CD4-positive, alpha-beta memory T cell (primary cell): ENCODE results near the gene BLTP2. TPM values are rescaled to one million over a fixed set of nuclear protein-coding genes. Genes with fewer than 3 reads are reported as not detected.
A peak's percentile ranks its signal among the peaks of the same experiment; 100 is the strongest.

Experiments
- CTCF ChIA-PET: fragments of 350-600 bp; sonication (Branson Sonifier 250); formaldehyde crosslinking; loops from one replicate; lab custom pipeline; 2021; ENCODE audit warnings: inconsistent platforms; ENCODE audit not compliant: partially characterized antibody; lab: Charles Lee
- POLR2A ChIA-PET: fragments of 350-600 bp; sonication (Branson Sonifier 250); formaldehyde crosslinking; loops from one replicate; lab custom pipeline; 2021; ENCODE audit not compliant: partially characterized antibody; lab: Charles Lee
- DNase-seq, 5 donors: peaks; one replicate each; pipeline versions ENCODE4 v3.0.0 to v3.0.0-alpha.2; 2020 to 2022; ENCODE audit warnings: mixed read lengths in 1 of 5
- H3K27ac ChIP-seq: one replicate; pipeline ENCODE4 v1.7.0; 2013; ENCODE audit warnings: low read depth, low read length
- H3K27me3 ChIP-seq: 2 replicates; pipeline ENCODE4 v1.7.0; 2013; ENCODE audit warnings: mild to moderate bottlenecking, low read length, moderate library complexity; ENCODE audit not compliant: insufficient read depth
- H3K36me3 ChIP-seq: 2 replicates; pipeline ENCODE4 v1.7.0; 2013; ENCODE audit warnings: mild to moderate bottlenecking, low read length, moderate library complexity; ENCODE audit not compliant: insufficient read depth
- H3K4me1 ChIP-seq: 2 replicates; pipeline ENCODE4 v1.7.0; 2013; ENCODE audit warnings: mild to moderate bottlenecking, low read length, moderate library complexity; ENCODE audit not compliant: insufficient read depth
- H3K4me3 ChIP-seq, 2 donors: one replicate each; pipeline ENCODE4 v1.7.0; 2013; ENCODE audit warnings: low read length in 2 of 2, mild to moderate bottlenecking in 1 of 2
- H3K9me3 ChIP-seq, 2 donors: one replicate each; pipeline ENCODE4 v1.7.0; 2013; ENCODE audit warnings: low read length in 2 of 2, control low read depth in 1 of 2; ENCODE audit not compliant: control insufficient read depth in 1 of 2
- H3K27ac Mint-ChIP-seq, 7 donors: one replicate each; pipeline ENCODE4 v1.8.0; 2020 to 2021; ENCODE audit warnings: mixed read lengths in 7 of 7, mild to moderate bottlenecking in 6 of 7, inconsistent platforms in 3 of 7, moderate library complexity in 3 of 7
- H3K27me3 Mint-ChIP-seq, 2 donors: one replicate each; pipeline ENCODE4 v1.8.0; 2020 to 2021; ENCODE audit warnings: mixed read lengths in 2 of 2
- H3K36me3 Mint-ChIP-seq, 2 donors: one replicate each; pipeline ENCODE4 v1.8.0; 2020 to 2021; ENCODE audit warnings: mixed read lengths in 2 of 2, inconsistent platforms in 1 of 2, mild to moderate bottlenecking in 1 of 2
- H3K4me1 Mint-ChIP-seq, 4 donors: one replicate each; pipeline ENCODE4 v1.8.0; 2020 to 2021; ENCODE audit warnings: mixed read lengths in 4 of 4, mild to moderate bottlenecking in 1 of 4
- H3K4me3 Mint-ChIP-seq, 8 donors: one replicate each; pipeline ENCODE4 v1.8.0; 2020 to 2021; ENCODE audit warnings: mixed read lengths in 8 of 8, mild to moderate bottlenecking in 7 of 8, moderate library complexity in 6 of 8, inconsistent platforms in 3 of 8
- H3K9me3 Mint-ChIP-seq, 8 donors: one replicate each; pipeline ENCODE4 v1.8.0; 2020 to 2021; ENCODE audit warnings: mixed read lengths in 8 of 8, mild to moderate bottlenecking in 5 of 8, inconsistent platforms in 3 of 8, moderate library complexity in 1 of 8
- intact Hi-C: fragments of 100-400 bp; cut with micrococcal nuclease; formaldehyde crosslinking; loops from one replicate; pipeline ENCODE4 v1.15.1; 2023
- polyA plus RNA-seq, 2 donors: library from polyadenylated mRNA; unstranded; fragments of 300-500 nt; fragmentation: Illumina TruSeq; gene quantifications; one replicate each; pipeline ENCODE4 v1.2.3, GENCODE V29; 2021
- total RNA-seq, 2 experiments: library from RNA; stranded (reverse); gene quantifications; one replicate each; pipeline ENCODE4 v1.2.3, GENCODE V29; 2021

BLTP2 gene
- total and polyA plus RNA-seq, 4 experiments from 2014 or later, result 23.5 to 149 (median 90.8) TPM

DNA sequence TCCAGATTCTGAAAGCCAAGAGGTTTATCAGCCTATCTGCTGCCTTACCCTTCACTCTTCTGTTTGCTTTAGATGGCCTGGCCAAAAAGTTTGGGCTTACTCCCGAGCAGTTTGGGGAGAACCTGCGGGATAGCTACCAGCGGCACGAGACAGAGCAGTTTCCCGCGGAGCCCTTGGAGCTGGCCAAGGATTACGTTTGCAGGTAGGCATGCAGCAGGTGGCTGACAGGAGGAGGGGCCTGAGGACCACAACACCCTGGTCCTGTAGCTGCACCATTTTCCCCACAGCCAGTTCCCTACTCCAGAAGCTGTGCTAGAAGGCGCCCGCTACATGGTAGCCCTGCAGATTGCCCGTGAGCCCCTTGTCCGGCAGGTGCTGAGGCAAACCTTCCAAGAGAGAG lies 37.7 kb upstream of the BLTP2 start:
- no peaks in the 10 kb centered on the region for H3K9me3 ChIP-seq
- H3K27ac Mint-ChIP-seq, result no peak overlapping the region
- no peaks in the 10 kb centered on the region for H3K9me3 Mint-ChIP-seq
- peaks cover 53 to 82% of the 10 kb centered on the region in 2 donors for H3K36me3 Mint-ChIP-seq
- no peak overlapping the region for H3K4me3 ChIP-seq
- POLR2A ChIA-PET, result no interaction called here
- H3K4me1 ChIP-seq, result no peaks in the 10 kb centered on the region
- intact Hi-C loops, result no loop called here
- peaks cover 0 to 6% (median 0%) of the 10 kb centered on the region in 4 donors for H3K4me1 Mint-ChIP-seq
- H3K27ac ChIP-seq, result no peak overlapping the region
- DNase-seq, result no peak
- H3K27me3 Mint-ChIP-seq, result no peaks in the 10 kb centered on the region
- CTCF ChIA-PET, result no interaction called here
- H3K36me3 ChIP-seq, result peaks cover 81% of the 10 kb centered on the region
- no peaks in the 10 kb centered on the region for H3K27me3 ChIP-seq
- H3K4me3 Mint-ChIP-seq, result no peak overlapping the region

DNA sequence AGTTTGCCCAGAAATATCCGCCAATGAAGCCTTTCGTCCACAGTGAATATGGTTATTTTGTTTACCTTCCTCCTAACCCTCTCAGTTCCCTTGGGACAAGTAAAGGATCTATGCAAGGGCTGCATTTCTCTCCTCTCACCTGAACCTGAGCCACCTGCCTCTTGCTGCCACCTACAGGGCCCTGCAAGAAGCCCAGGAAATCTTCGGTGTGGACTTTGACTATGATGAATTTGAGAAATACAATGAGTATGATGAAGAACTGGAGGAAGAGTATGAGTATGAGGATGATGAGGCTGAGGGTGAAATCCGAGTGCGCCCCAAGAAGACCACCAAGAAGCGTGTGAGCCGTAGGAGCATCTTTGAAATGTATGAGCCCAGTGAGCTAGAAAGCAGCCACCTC lies 31.0 kb upstream of the BLTP2 start:
- CTCF ChIA-PET, result interaction anchor here (1.5 to 3.0 kb wide), 2 partner anchors 27 to 29 kb away, joined by 6 to 9 read pairs; no protein-coding TSS in a partner anchor
- no peaks in the 10 kb centered on the region for H3K27me3 ChIP-seq

DNA sequence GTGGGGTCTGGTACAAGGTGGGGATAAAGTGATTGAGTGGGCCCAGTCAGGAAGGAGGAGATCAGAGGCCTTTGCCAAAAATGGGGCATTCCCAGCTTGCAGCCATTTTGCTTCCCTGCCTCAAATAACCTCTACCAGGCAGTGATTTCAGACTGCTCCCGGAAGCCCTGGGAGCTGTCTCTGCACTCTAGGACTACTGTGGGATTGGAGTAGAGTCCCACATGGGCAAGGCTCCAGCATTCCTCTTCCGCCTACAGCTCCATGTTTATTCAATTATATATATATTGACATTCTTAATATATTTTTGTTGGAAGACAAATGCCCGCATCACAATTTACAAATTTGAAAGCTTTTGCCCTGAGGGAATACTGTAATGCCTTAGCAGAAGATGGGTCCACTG lies 30.5 kb upstream of the BLTP2 start:
- Mint-ChIP-seq H3K4me3 (no peak overlapping the region), H3K9me3 (no peaks in the 10 kb centered on the region), H3K4me1 (no peaks in the 10 kb centered on the region), H3K36me3 (peaks cover 60 to 85% of the 10 kb centered on the region in 2 donors), H3K27me3 (no peaks in the 10 kb centered on the region), H3K27ac (no peak overlapping the region)
- POLR2A ChIA-PET, result interaction anchor here (1.3 kb wide), 1 partner anchor 13 kb away, joined by 8 read pairs; the partner anchor contains the start of genes SDF2 and SUPT6H
- intact Hi-C loops, result no loop called here
- CTCF ChIA-PET, result interaction anchor here (0.7 to 3.0 kb wide), 3 partner anchors 27 to 128 kb away, joined by 3 to 9 read pairs (median 6); no protein-coding TSS in a partner anchor
- no peak for DNase-seq
- Histone ChIP-seq H3K4me1 (no peaks in the 10 kb centered on the region), H3K27ac (no peak overlapping the region), H3K27me3 (no peaks in the 10 kb centered on the region), H3K4me3 (no peak overlapping the region), H3K36me3 (peaks cover 78% of the 10 kb centered on the region), H3K9me3 (no peaks in the 10 kb centered on the region)

More for the DNA sequence above, 31.0 kb upstream of the BLTP2 start:
- DNase-seq, result peak in 1 of 5 donors; percentile 8
- Histone ChIP-seq H3K27ac (no peak overlapping the region), H3K4me3 (no peak overlapping the region), H3K9me3 (no peaks in the 10 kb centered on the region), H3K4me1 (no peaks in the 10 kb centered on the region), H3K36me3 (peaks cover 79% of the 10 kb centered on the region)
- H3K27me3 Mint-ChIP-seq, result no peaks in the 10 kb centered on the region
- H3K36me3 Mint-ChIP-seq, result peaks cover 58 to 85% of the 10 kb centered on the region in 2 donors
- no peaks in the 10 kb centered on the region for H3K9me3 Mint-ChIP-seq
- H3K4me3 Mint-ChIP-seq, result no peak overlapping the region
- intact Hi-C loops, result no loop called here
- peak overlapping the region in 3 of 7 donors; percentile 11 to 29 (median 26) for H3K27ac Mint-ChIP-seq
- no peaks in the 10 kb centered on the region for H3K4me1 Mint-ChIP-seq
- POLR2A ChIA-PET, result interaction anchor here (1.3 kb wide), 1 partner anchor 14 kb away, joined by 8 read pairs; the partner anchor contains the start of genes SDF2 and SUPT6H

DNA sequence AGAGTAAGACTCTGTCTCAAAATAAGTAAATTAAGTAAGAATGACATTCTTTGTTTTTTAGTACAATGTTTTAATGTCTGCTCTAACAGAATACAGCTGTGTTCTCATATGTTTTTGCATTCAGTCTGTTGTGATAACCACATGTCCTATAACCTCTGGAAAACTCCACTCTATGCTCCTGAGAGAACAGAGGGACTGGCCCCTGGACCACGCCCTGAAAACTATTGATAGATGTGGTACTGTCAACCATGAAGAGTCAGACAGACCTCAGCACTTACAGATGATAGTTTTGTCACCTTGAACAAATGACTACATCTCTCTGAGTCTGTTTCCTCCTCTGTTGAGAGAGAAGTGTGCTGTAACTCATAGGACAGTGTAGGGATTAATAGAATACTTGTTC lies 25.0 kb upstream of the BLTP2 start:
- H3K27ac Mint-ChIP-seq, result no peak overlapping the region

DNA sequence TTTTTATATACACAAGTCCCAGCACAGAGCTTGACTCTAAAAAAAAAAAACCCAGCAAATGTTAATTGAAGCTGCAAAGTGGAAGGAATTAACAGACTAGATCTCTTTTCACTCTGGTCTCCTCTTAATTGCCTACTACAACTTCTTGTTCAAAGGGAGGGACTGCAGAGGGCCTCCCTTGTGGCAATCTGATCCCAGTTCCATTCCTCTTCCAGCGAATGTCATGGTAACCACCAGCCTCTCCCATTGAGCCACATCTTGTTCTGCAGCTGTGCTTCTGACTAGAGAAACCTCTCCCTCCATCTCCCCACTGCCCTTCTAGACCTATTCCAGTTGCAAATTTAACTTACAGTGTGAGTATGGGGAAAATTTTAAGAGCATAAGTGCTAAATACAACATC lies 22.9 kb upstream of the BLTP2 start:
- intact Hi-C loops, result no loop called here
- Mint-ChIP-seq H3K27me3 (no peaks in the 10 kb centered on the region), H3K4me3 (no peak overlapping the region), H3K9me3 (no peaks in the 10 kb centered on the region), H3K4me1 (peaks cover 35 to 48% (median 40%) of the 10 kb centered on the region in 4 donors), H3K27ac (peak overlapping the region in 2 of 7 donors; percentile 20 to 70), H3K36me3 (peaks cover 14 to 54% of the 10 kb centered on the region in 2 donors)
- Histone ChIP-seq H3K4me3 (no peak overlapping the region), H3K27me3 (no peaks in the 10 kb centered on the region), H3K4me1 (peaks cover 42% of the 10 kb centered on the region), H3K27ac (no peak overlapping the region), H3K9me3 (no peaks in the 10 kb centered on the region), H3K36me3 (peaks cover 33% of the 10 kb centered on the region)
- ChIA-PET CTCF (interaction anchor here (1.8 kb wide), 1 partner anchor 21 kb away, joined by 5 read pairs; no protein-coding TSS in a partner anchor), POLR2A (no interaction called here)
- no peak for DNase-seq

More for the DNA sequence above, 25.0 kb upstream of the BLTP2 start:
- DNase-seq, result no peak
- intact Hi-C loops, result no loop called here
- CTCF ChIA-PET, result no interaction called here
- H3K4me3 Mint-ChIP-seq, result no peak overlapping the region
- Histone ChIP-seq H3K27ac (no peak overlapping the region), H3K27me3 (no peaks in the 10 kb centered on the region), H3K4me3 (no peak overlapping the region), H3K4me1 (peaks cover 23% of the 10 kb centered on the region), H3K9me3 (no peaks in the 10 kb centered on the region), H3K36me3 (peaks cover 53% of the 10 kb centered on the region)
- H3K36me3 Mint-ChIP-seq, result peaks cover 34 to 69% of the 10 kb centered on the region in 2 donors
- peaks cover 19 to 28% (median 21%) of the 10 kb centered on the region in 4 donors for H3K4me1 Mint-ChIP-seq
- no peaks in the 10 kb centered on the region for H3K27me3 Mint-ChIP-seq
- no peaks in the 10 kb centered on the region for H3K9me3 Mint-ChIP-seq
- POLR2A ChIA-PET, result no interaction called here

DNA sequence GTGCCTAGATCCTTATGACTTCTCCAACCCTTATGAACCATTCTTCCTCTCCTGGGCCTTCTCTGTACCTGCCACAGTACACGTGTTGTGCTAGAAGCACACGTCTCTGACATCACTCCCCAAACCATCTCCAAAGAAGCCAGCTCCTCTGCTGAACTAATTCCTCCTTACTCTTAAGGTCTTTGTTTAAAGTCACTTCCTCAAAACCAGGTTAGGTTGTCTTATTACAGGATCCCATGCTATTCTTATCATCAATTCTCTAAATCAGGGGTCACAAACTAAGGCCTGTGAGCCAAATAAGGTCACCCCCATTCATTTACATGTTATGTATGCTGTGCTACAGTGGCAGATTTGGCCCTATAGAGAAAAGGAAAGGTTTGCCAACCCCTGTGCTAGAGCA lies 21.0 kb upstream of the BLTP2 start:
- peak overlapping the region in 5 of 7 donors; percentile 13 to 87 (median 59) for H3K27ac Mint-ChIP-seq

DNA sequence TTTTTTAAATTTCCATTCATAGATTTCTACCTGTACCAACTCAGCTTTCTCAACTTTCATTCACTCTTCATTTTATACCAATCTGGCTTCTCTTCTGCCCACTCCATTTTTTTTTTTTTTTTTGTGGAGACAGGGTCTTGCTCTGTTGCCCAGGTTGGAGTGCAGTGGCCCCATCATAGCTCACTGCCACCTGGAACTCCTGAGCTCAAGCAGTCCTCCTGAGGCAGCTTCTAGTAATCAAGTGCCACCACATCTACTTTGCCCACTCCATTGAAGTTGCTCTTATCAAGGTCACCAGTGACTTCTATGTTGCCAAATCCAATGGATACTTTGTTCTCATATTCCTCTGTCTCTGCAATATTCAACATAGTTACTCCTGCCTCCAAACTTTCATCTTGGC lies 18.8 kb upstream of the BLTP2 start:
- no peaks in the 10 kb centered on the region for H3K9me3 ChIP-seq
- DNase-seq, result no peak
- H3K9me3 Mint-ChIP-seq, result no peaks in the 10 kb centered on the region
- POLR2A ChIA-PET, result interaction anchor here (1.6 to 3.5 kb wide), 3 partner anchors 18 to 263 kb away, joined by 4 to 77 read pairs (median 7); partner anchors contain the start of gene BLTP2
- H3K27ac Mint-ChIP-seq, result peak overlapping the region; percentile 97 to 100 (median 100)
- peaks cover 5 to 57% of the 10 kb centered on the region in 2 donors for H3K36me3 Mint-ChIP-seq
- H3K4me1 Mint-ChIP-seq, result peaks cover 51 to 80% (median 62%) of the 10 kb centered on the region in 4 donors
- intact Hi-C loops, result loop anchor here (2.0 to 5.0 kb wide), 2 partner anchors 47 to 289 kb away; partner anchors contain the start of genes PHF12 and PROCA1
- CTCF ChIA-PET, result interaction anchor here (4.4 kb wide), 1 partner anchor 19 kb away, joined by 51 read pairs; the partner anchor contains the start of gene BLTP2
- H3K4me3 Mint-ChIP-seq, result peak overlapping the region; percentile 99 to 100 (median 100)
- H3K27me3 ChIP-seq, result no peaks in the 10 kb centered on the region
- peaks cover 57% of the 10 kb centered on the region for H3K4me1 ChIP-seq
- no peaks in the 10 kb centered on the region for H3K27me3 Mint-ChIP-seq
- peaks cover 14% of the 10 kb centered on the region for H3K36me3 ChIP-seq
- no peak overlapping the region for H3K4me3 ChIP-seq
- H3K27ac ChIP-seq, result peak overlapping the region; percentile 99

More for the DNA sequence above, 21.0 kb upstream of the BLTP2 start:
- ChIA-PET CTCF (no interaction called here), POLR2A (interaction anchor here (1.0 kb wide), 1 partner anchor 21 kb away, joined by 3 read pairs; the partner anchor contains the start of gene BLTP2)
- Mint-ChIP-seq H3K4me3 (peak overlapping the region in 1 of 8 donors; percentile 13), H3K27me3 (no peaks in the 10 kb centered on the region), H3K36me3 (peaks cover 2 to 56% of the 10 kb centered on the region in 2 donors), H3K4me1 (peaks cover 41 to 63% (median 52%) of the 10 kb centered on the region in 4 donors), H3K9me3 (no peaks in the 10 kb centered on the region)
- Histone ChIP-seq H3K4me3 (no peak overlapping the region), H3K27me3 (no peaks in the 10 kb centered on the region), H3K27ac (no peak overlapping the region), H3K4me1 (peaks cover 51% of the 10 kb centered on the region), H3K36me3 (peaks cover 17% of the 10 kb centered on the region), H3K9me3 (no peaks in the 10 kb centered on the region)
- DNase-seq, result no peak
- intact Hi-C loops, result no loop called here
